ENCODE results near the gene RNF128. TPM values are rescaled to one million over a fixed set of nuclear protein-coding genes. Genes with fewer than 3 reads are reported as not detected.

Gene RNF128, protein sequence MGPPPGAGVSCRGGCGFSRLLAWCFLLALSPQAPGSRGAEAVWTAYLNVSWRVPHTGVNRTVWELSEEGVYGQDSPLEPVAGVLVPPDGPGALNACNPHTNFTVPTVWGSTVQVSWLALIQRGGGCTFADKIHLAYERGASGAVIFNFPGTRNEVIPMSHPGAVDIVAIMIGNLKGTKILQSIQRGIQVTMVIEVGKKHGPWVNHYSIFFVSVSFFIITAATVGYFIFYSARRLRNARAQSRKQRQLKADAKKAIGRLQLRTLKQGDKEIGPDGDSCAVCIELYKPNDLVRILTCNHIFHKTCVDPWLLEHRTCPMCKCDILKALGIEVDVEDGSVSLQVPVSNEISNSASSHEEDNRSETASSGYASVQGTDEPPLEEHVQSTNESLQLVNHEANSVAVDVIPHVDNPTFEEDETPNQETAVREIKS
- 0.03 to 0.06 TPM (median 0.05 TPM) in 3 of 5 replicates, not detected in the others for total RNA-seq (2022; extraction: Qiagen RNA extraction)

DNA sequence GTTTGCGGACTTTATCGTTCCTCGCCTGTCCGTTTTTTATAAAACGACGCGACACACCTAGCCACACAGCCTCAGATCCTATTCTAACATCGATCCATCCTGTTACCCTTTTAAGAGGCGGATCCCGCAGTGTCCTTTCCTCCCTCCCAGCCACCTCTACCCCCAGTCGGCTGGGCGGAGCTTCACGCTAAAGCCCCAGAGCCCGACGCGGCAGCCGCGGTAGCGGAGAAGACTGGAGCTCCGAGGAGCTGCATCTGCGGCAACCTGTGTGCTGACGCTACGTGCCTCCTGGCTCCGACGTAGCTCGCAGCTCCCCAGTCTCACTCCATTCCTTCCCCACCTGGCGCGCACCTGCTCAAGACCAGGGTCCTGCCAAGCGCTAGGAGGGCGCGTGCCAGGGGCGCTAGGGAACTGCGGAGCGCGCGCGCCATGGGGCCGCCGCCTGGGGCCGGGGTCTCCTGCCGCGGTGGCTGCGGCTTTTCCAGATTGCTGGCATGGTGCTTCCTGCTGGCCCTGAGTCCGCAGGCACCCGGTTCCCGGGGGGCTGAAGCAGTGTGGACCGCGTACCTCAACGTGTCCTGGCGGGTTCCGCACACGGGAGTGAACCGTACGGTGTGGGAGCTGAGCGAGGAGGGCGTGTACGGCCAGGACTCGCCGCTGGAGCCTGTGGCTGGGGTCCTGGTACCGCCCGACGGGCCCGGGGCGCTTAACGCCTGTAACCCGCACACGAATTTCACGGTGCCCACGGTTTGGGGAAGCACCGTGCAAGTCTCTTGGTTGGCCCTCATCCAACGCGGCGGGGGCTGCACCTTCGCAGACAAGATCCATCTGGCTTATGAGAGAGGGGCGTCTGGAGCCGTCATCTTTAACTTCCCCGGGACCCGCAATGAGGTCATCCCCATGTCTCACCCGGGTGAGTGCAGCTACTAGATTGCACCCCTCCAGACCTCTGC, at the start of gene RNF128:
Gene RNF128, plus strand, starts transcription at position 217 of the 953 bp plus-strand sequence. Its CDS starts 213 bp downstream, at position 430.

DNA sequence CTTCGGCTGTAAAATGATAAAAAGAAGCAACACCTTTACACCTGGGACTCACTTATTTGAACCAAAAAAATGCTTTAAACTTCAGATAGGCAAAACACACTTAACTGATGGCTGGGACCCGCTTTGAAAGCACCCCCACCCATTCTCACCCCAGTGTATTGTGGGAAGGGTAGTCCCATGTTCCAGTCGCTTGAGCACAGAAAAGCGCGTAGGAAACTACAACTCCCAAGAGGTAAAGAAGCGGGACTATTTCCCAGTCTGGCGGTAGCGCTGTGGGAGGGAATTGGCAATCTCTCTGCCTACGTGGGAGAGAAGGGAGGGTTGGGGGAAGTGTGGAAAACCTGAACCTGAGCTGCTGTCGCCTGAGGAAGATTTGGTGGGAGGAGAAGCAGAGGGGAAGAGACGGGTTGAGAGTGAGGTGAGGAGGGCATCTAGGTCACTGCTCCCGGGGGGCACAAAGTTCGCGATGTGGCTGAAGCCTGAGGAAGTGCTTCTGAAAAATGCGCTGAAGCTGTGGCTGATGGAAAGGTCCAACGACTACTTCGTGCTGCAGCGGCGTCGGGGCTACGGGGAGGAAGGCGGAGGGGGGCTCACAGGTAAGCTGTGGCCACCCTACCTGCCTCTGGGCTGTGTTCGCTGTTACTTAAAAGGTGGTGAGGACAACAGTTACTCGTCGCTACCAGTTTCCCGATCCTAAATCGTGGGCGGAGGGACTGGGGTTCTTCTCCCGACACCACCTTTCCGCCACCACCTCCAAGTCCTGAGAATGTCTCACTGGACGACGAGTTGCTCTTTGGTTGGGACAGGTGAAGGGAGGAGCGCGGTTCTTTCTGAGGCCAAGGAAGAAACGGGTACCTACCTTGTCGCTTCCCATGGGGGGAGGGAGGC, 76.1 kb downstream of the RNF128 start, which contains the start of gene TBC1D8B:
Gene TBC1D8B, plus strand, starts transcription at position 286 of the 888 bp plus-strand sequence. Its CDS starts 181 bp downstream, at position 467.

Other genes starting within 250 kb of the RNF128 start
- 0.05 to 0.17 TPM (median 0.12 TPM) in 4 of 5 replicates, not detected in the other for gene RADX, start 114.7 kb upstream of the RNF128 start, total RNA-seq (2022; extraction: Qiagen RNA extraction)
- 0.99 to 1.8 TPM (median 1.5 TPM) in 5 replicates for gene TBC1D8B, start 76.0 kb downstream of the RNF128 start, total RNA-seq (2022; extraction: Qiagen RNA extraction)
- gene RIPPLY1, start 176.6 kb downstream of the RNF128 start, total RNA-seq (2022; extraction: Qiagen RNA extraction), result 0.11 TPM in 2 of 5 replicates, not detected in the others
- gene CLDN2, start 193.7 kb downstream of the RNF128 start, total RNA-seq (2022; extraction: Qiagen RNA extraction), result 5.8 to 8.3 TPM (median 7.8 TPM) in 5 replicates

All from A549 treated with dexamethasone at 1 μM for 4 hours (cell line).